Type B pancreatic cell (in vitro differentiated cells): ENCODE results near the gene FHOD3. TPM values are rescaled to one million over a fixed set of nuclear protein-coding genes. Genes with fewer than 3 reads are reported as not detected.

ENCODE experiments used
- DNase-seq: peaks from one replicate; pipeline ENCODE4 v3.0.0; 2021; ENCODE audit warnings: mixed read lengths; ENCODE audit not compliant: unreplicated experiment; ENCODE audit errors: extremely low spot score
- H3K27ac Mint-ChIP-seq: 2 replicates; pipeline ENCODE4 v1.8.0; 2021; ENCODE audit warnings: mild to moderate bottlenecking, mixed read lengths
- H3K27me3 Mint-ChIP-seq: 2 replicates; pipeline ENCODE4 v1.8.0; 2021; ENCODE audit warnings: mixed read lengths
- H3K36me3 Mint-ChIP-seq: 2 replicates; pipeline ENCODE4 v1.8.0; 2021; ENCODE audit warnings: mixed read lengths
- H3K4me1 Mint-ChIP-seq: one replicate; pipeline ENCODE4 v1.8.0; 2021; ENCODE audit warnings: mixed read lengths; ENCODE audit not compliant: unreplicated experiment
- H3K4me3 Mint-ChIP-seq: 2 replicates; pipeline ENCODE4 v1.8.0; 2021; ENCODE audit warnings: mild to moderate bottlenecking, mixed read lengths
- H3K9me3 Mint-ChIP-seq: 2 replicates; pipeline ENCODE4 v1.8.0; 2021; ENCODE audit warnings: mixed read lengths
- CTCF ChIP-seq: fragments of 200-600 bp; sonication (generic); conservative IDR thresholded peaks from 2 replicates; pipeline ENCODE4 v1.5.0; 2021; ENCODE audit warnings: antibody characterized with exemption, mild to moderate bottlenecking
- total RNA-seq: library from RNA; stranded (reverse); gene quantifications from 2 replicates; pipeline ENCODE4 v1.2.1, GENCODE V29; 2021; ENCODE audit warnings: low replicate concordance

FHOD3 gene
- total RNA-seq, 1 donor from 2014 or later = 5.3 TPM

GRCh38 chr18:36323421-36323820, 25.9 kb downstream of the FHOD3 start:
- Mint-ChIP-seq H3K9me3 (no peaks in the 10 kb centered on the region), H3K27ac (no peak overlapping the region), H3K27me3 (peaks cover 3% of the 10 kb centered on the region), H3K4me1 (no peaks in the 10 kb centered on the region), H3K4me3 (no peak overlapping the region), H3K36me3 (no peaks in the 10 kb centered on the region)
- peak; percentile 18 for DNase-seq
- no peak for TF ChIP-seq CTCF

GRCh38 chr18:36325846-36326245, 28.3 kb downstream of the FHOD3 start:
- Mint-ChIP-seq H3K27me3 (peaks cover 3% of the 10 kb centered on the region), H3K9me3 (no peaks in the 10 kb centered on the region), H3K4me3 (no peak overlapping the region), H3K36me3 (no peaks in the 10 kb centered on the region), H3K4me1 (no peaks in the 10 kb centered on the region), H3K27ac (no peak overlapping the region)
- TF ChIP-seq CTCF = no peak
- no peak for DNase-seq

DNA sequence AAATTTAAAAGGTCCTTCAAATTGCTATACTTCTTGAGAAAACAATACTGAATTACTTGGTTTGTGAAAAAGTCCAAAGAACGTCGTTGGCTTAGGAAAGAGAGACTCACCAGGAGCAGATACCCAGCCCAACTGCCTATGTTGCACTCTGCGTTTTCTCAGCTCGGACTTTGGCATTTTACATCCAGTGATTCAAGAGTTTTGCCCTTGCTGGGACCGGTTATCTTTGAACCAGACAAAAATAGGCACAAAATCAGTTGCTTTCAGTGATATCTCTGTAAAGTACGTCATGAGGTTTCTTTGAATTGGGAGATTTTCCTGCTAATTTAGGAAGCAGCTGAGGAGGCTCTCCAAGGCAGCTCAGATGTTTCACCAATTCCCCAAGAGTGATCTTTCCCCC, 29.3 kb downstream of the FHOD3 start:
- TF ChIP-seq CTCF = no peak
- DNase-seq = no peak
- Mint-ChIP-seq H3K27ac (no peak overlapping the region), H3K4me1 (peaks cover 8% of the 10 kb centered on the region), H3K36me3 (no peaks in the 10 kb centered on the region), H3K4me3 (no peak overlapping the region), H3K27me3 (peaks cover 3% of the 10 kb centered on the region), H3K9me3 (no peaks in the 10 kb centered on the region)

- Mint-ChIP-seq H3K4me3 (no peak overlapping the region), H3K36me3 (no peaks in the 10 kb centered on the region), H3K4me1 (peaks cover 8% of the 10 kb centered on the region), H3K27me3 (peaks cover 3% of the 10 kb centered on the region), H3K9me3 (no peaks in the 10 kb centered on the region), H3K27ac (no peak overlapping the region)
- no peak for TF ChIP-seq CTCF
- peak; percentile 29 for DNase-seq
These were observed 30.1 kb downstream of the FHOD3 start for GRCh38 chr18:36327352-36328316.

DNA sequence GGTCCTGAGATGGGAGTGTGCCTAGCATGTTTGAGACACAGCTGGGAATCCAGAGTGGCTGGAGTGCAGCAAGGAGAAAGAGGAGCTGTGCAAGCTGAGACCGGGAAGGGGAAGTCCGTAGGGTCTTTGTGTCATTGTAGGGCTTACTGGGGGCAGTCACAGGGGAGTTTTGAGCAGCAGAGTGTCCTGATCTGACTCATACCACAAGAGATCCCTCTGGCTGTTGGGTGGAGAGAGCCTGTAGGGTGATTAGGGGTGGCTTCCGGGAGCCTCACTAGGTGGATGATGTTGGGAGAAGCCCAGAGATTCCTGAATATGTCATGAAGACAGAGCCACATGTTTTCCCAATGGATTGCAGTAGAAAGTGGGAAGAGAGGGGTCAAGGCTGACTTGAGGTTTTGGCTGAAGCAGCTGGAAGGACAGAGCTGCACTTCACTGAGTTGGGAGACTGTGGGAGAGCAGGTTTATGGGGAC, 30.9 kb downstream of the FHOD3 start:
- no peak overlapping the region for H3K4me3 Mint-ChIP-seq
- TF ChIP-seq CTCF = no peak
- no peak overlapping the region for H3K27ac Mint-ChIP-seq

More for the DNA sequence above, 30.9 kb downstream of the FHOD3 start:
- Mint-ChIP-seq H3K27me3 (peaks cover 3% of the 10 kb centered on the region), H3K9me3 (no peaks in the 10 kb centered on the region), H3K36me3 (no peaks in the 10 kb centered on the region), H3K4me1 (peaks cover 8% of the 10 kb centered on the region)
- peak; percentile 32 for DNase-seq
